NAMALWA (cell line): ENCODE results near the gene CEACAM3.

Experiments
- DNase-seq: peaks from one replicate; pipeline ENCODE4 v3.0.0-alpha.2; 2015; ENCODE audit warnings: low spot score

The CEACAM3 gene

GRCh38 chr19:41844601-41845000 is 48.2 kb downstream of the CEACAM3 start, which contains the start of gene LYPD4:
TSS of gene LYPD4 (minus strand) at chr19:41844683. CDS start at chr19:41839285, 5,398 bp downstream.
- peak; percentile 25 for DNase-seq

- no peak for DNase-seq
These were observed 48.4 kb downstream of the CEACAM3 start, which contains the start of gene DMRTC2 for GRCh38 chr19:41845001-41845050. TSS of gene DMRTC2 (plus strand) at chr19:41845042. CDS start at chr19:41847429, 2,387 bp downstream.

- DNase-seq: no peak
These were observed 48.7 kb downstream of the CEACAM3 start for GRCh38 chr19:41845051-41845590.

GRCh38 chr19:41847351-41848105 is 51.1 kb downstream of the CEACAM3 start:
- no peak for DNase-seq

GRCh38 chr19:41848666-41849065 is 52.3 kb downstream of the CEACAM3 start:
- DNase-seq: no peak

- DNase-seq: no peak
These were observed 52.7 kb downstream of the CEACAM3 start for GRCh38 chr19:41849067-41849466.

GRCh38 chr19:41850381-41850780 is 54.0 kb downstream of the CEACAM3 start:
- DNase-seq: no peak

GRCh38 chr19:41851456-41851855 is 55.1 kb downstream of the CEACAM3 start:
- DNase-seq: no peak

GRCh38 chr19:41853344-41853743 is 57.0 kb downstream of the CEACAM3 start:
- no peak for DNase-seq

GRCh38 chr19:41853768-41854167 is 57.4 kb downstream of the CEACAM3 start:
- no peak for DNase-seq

GRCh38 chr19:41859213-41859617 is 62.8 kb downstream of the CEACAM3 start:
- DNase-seq: no peak

GRCh38 chr19:41859618-41860418 is 63.4 kb downstream of the CEACAM3 start, which contains the start of gene RPS19:
TSS of gene RPS19 (plus strand) at chr19:41860255. CDS start at chr19:41860775, 520 bp downstream.
- peak; percentile 99 for DNase-seq

GRCh38 chr19:41860419-41861115 is 64.2 kb downstream of the CEACAM3 start:
- DNase-seq: peak; percentile 45
